ENCODE measurements around the gene SGF29. TPM values are rescaled to one million over a fixed set of nuclear protein-coding genes. Genes with fewer than 3 reads are reported as not detected.

Gene SGF29
- total and polyA plus RNA-seq, 9 of the 15 experiments (the other 6 are each of a cell fraction or from before 2014, with no cell fraction given), result 2.6 to 36.1 (median 21.2) TPM

DNA sequence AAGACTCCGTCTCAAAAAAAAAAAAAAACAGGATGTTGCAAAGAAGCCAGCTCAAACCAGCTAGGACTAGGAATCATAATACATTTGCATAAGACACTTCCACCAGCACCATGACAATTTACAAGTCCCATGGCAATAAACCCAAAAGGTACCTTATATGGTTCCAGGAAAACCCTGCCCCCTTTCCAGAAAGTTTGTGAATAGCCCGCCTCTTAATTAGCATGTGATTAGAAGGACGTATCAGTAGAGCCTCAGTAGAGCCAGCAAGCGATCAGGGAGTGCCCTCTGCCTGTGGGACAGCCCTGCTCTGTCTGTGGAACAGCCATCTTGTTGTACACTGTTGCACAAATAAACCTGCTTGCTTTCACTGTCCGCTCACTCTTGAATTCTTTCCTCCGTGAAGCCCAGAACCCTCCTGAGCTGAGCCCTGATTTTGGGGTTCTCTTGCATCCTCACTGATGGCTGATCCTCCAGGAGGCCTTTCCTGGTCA is 29.0 kb upstream of the SGF29 start (continued):
- TF ChIP-seq, protein P1, sequence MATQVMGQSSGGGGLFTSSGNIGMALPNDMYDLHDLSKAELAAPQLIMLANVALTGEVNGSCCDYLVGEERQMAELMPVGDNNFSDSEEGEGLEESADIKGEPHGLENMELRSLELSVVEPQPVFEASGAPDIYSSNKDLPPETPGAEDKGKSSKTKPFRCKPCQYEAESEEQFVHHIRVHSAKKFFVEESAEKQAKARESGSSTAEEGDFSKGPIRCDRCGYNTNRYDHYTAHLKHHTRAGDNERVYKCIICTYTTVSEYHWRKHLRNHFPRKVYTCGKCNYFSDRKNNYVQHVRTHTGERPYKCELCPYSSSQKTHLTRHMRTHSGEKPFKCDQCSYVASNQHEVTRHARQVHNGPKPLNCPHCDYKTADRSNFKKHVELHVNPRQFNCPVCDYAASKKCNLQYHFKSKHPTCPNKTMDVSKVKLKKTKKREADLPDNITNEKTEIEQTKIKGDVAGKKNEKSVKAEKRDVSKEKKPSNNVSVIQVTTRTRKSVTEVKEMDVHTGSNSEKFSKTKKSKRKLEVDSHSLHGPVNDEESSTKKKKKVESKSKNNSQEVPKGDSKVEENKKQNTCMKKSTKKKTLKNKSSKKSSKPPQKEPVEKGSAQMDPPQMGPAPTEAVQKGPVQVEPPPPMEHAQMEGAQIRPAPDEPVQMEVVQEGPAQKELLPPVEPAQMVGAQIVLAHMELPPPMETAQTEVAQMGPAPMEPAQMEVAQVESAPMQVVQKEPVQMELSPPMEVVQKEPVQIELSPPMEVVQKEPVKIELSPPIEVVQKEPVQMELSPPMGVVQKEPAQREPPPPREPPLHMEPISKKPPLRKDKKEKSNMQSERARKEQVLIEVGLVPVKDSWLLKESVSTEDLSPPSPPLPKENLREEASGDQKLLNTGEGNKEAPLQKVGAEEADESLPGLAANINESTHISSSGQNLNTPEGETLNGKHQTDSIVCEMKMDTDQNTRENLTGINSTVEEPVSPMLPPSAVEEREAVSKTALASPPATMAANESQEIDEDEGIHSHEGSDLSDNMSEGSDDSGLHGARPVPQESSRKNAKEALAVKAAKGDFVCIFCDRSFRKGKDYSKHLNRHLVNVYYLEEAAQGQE (IDR thresholded peaks at IDR 0.05; ENCODE audit: borderline replicate concordance), result peak; percentile 96
- TF ChIP-seq, protein P1 (CRISPR knock-in tag; IDR thresholded peaks at IDR 0.05; ENCODE audit: low read depth), result no peak
- TF ChIP-seq TRIM24 (IDR thresholded peaks at IDR 0.05) (0 out of 4 replicates have a peak, but pooled peaks of 1 of the 2 experiments have one; percentile 14), E2F3 (CRISPR knock-in tag; IDR thresholded peaks at IDR 0.05) (no peak), SMARCA4 (IDR thresholded peaks at IDR 0.05) (0 out of 2 replicates have a peak, but pooled peaks have one; percentile 30), ZNF449 (CRISPR knock-in tag; IDR thresholded peaks at IDR 0.05) (no peak)
